ENCODE data around the gene SMAP2. TPM values are rescaled to one million over a fixed set of nuclear protein-coding genes. Genes with fewer than 3 reads are reported as not detected.
A peak's percentile ranks its signal among the peaks of the same experiment; 100 is the strongest.

Gene SMAP2
- total RNA-seq, 1 experiment from 2014 or later = 31.9 TPM

GRCh38 chr1:40431385-40431784, 57.9 kb downstream of the SMAP2 start:
- Histone ChIP-seq H3K4me3 (no peak overlapping the region), H3K4me1 (replicated peaks) (no peaks in the 10 kb centered on the region), H3K27ac (no peak overlapping the region), H3K9me3 (replicated peaks) (no peaks in the 10 kb centered on the region; the same call in 1 of the 2 replicates), H3K36me3 (no peaks in the 10 kb centered on the region), H3K27me3 (replicated peaks) (no peaks in the 10 kb centered on the region)
- DNase-seq (ENCODE audit: low read depth in 1 of 2, low spot score in 2 of 2) = no peak

GRCh38 chr1:40432644-40433390, 59.3 kb downstream of the SMAP2 start:
- no peaks in the 10 kb centered on the region; the same call in 1 of the 2 replicates for H3K9me3 ChIP-seq (replicated peaks)
- no peaks in the 10 kb centered on the region for H3K4me1 ChIP-seq (replicated peaks)
- no peak overlapping the region for H3K4me3 ChIP-seq
- DNase-seq (ENCODE audit: low read depth in 1 of 2, low spot score in 2 of 2) = no peak
- no peak overlapping the region for H3K27ac ChIP-seq
- H3K27me3 ChIP-seq (replicated peaks) = no peaks in the 10 kb centered on the region
- H3K36me3 ChIP-seq = no peaks in the 10 kb centered on the region

DNA sequence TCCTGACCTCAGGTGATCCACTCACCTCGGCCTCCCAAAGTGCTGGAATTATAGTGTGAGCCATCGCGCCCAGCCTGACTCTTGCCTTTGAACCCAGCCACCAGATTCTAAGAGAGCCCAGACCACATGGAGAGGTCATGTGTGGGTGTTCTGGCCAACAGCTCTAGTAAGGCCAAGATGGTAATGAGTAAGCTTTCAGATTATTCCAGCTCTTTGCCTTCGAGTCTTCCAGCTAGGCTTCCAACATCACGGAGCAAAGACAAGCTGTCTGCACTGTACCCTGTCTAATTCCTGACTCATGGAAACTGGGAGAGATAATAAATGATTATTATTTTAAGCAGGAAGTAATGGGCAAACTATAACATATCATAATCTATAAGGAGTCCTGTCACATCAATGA, 61.9 kb downstream of the SMAP2 start:
- no peaks in the 10 kb centered on the region for H3K36me3 ChIP-seq
- H3K27ac ChIP-seq = no peak overlapping the region
- no peaks in the 10 kb centered on the region for H3K4me1 ChIP-seq (replicated peaks)
- H3K4me3 ChIP-seq = no peak overlapping the region
- no peaks in the 10 kb centered on the region for H3K27me3 ChIP-seq (replicated peaks)
- DNase-seq (ENCODE audit: low read depth in 1 of 2, low spot score in 2 of 2) = no peak
- no peaks in the 10 kb centered on the region; the same call in 1 of the 2 replicates for H3K9me3 ChIP-seq (replicated peaks)

DNA sequence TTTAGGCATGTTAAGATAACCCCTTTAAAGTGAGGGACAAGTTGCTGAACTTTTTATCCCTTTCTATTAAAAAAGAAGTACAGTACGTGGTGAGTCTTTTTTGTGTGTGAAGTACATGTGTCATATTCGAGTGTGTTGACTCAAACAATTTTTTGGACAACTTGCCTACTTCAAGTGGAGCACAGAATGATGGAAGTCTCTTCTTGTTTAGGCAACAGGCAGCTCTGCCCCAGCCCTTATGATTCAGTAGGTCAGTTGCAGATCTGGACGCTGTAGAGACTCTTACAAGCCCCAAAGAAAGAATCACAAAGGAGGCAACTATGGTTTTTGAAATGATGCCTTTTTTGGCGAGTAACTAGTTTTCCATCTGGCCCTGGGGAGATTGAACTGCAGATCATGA, 62.3 kb downstream of the SMAP2 start:
- no peak for DNase-seq (ENCODE audit: low read depth in 1 of 2, low spot score in 2 of 2)
- Histone ChIP-seq H3K36me3 (no peaks in the 10 kb centered on the region), H3K27ac (no peak overlapping the region)

GRCh38 chr1:40438391-40439015, 65.0 kb downstream of the SMAP2 start:
- H3K9me3 ChIP-seq (replicated peaks) = no peaks in the 10 kb centered on the region; the same call in 1 of the 2 replicates
- no peak overlapping the region for H3K27ac ChIP-seq
- no peaks in the 10 kb centered on the region for H3K36me3 ChIP-seq
- DNase-seq (ENCODE audit: low read depth in 1 of 2, low spot score in 2 of 2) = no peak
- H3K4me1 ChIP-seq (replicated peaks) = no peaks in the 10 kb centered on the region
- H3K27me3 ChIP-seq (replicated peaks) = no peaks in the 10 kb centered on the region
- H3K4me3 ChIP-seq = no peak overlapping the region

More for the DNA sequence above, 62.3 kb downstream of the SMAP2 start:
- no peaks in the 10 kb centered on the region for H3K27me3 ChIP-seq (replicated peaks)
- no peaks in the 10 kb centered on the region for H3K4me1 ChIP-seq (replicated peaks)
- no peak overlapping the region for H3K4me3 ChIP-seq
- no peaks in the 10 kb centered on the region; the same call in 1 of the 2 replicates for H3K9me3 ChIP-seq (replicated peaks)

GRCh38 chr1:40439247-40439646, 65.7 kb downstream of the SMAP2 start:
- H3K9me3 ChIP-seq (replicated peaks) = no peaks in the 10 kb centered on the region; the same call in 1 of the 2 replicates

DNA sequence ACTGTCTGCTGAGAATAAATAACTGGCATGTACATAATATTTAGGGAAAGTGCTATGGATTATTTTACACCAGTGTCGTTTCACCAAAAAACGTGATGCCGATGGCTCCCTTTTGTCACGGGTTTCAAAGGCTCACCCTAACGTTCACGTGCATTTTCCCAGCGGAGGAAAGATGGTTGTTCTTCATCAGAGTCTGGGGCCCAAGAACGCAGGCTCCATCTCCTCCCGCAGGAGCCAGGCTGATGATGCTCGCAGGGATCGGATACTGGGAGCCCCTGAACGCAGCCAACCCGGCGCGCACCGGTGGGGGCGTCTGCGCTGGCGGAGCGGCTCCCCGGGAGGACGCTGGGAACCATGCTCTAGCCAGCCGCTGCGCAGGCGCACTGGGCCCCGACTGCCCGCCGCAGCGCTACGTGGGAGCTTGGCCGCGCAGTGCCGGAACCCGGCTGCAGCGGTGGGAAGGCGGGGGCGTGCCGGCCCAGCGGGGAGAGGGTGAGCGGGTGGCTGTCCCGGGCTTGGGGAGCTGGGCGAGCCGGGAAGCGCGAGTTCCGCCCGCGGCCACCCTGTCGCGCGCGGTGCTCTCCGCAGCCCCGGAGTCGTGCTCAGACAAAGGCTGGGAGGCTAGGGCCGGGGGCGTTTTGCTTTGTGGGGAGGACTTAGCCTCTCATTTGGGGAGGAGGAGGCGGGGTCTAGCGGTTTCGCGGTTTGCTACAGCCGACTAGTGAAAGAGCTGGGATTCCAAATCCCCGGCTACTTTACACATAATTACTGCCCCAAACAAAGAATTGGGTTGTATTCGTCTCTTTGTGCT, 76.4 kb downstream of the SMAP2 start, which contains the start of gene ZFP69B:
TSS of gene ZFP69B (plus strand) at position 793 of the 811 bp plus-strand sequence. CDS start 486 bp downstream, outside the sequence.
- H3K36me3 ChIP-seq = peaks cover 5% of the 10 kb centered on the region
- H3K27me3 ChIP-seq (replicated peaks) = no peaks in the 10 kb centered on the region
- DNase-seq (ENCODE audit: low read depth in 1 of 2, low spot score in 2 of 2) = peak; percentile 93 to 95
- peaks cover 7% of the 10 kb centered on the region; the same call in 1 of the 2 replicates for H3K9me3 ChIP-seq (replicated peaks)
- peak within 1 kb of the TSS; percentile 61 for H3K4me3 ChIP-seq
- H3K4me1 ChIP-seq (replicated peaks) = peaks cover 10% of the 10 kb centered on the region
- H3K27ac ChIP-seq = peak within 1 kb of the TSS; percentile 46

More at GRCh38 chr1:40439247-40439646, 65.7 kb downstream of the SMAP2 start:
- Histone ChIP-seq H3K27me3 (replicated peaks) (no peaks in the 10 kb centered on the region), H3K36me3 (no peaks in the 10 kb centered on the region), H3K27ac (no peak overlapping the region), H3K4me3 (no peak overlapping the region), H3K4me1 (replicated peaks) (no peaks in the 10 kb centered on the region)
- no peak for DNase-seq (ENCODE audit: low read depth in 1 of 2, low spot score in 2 of 2)

GRCh38 chr1:40450495-40451237, 77.1 kb downstream of the SMAP2 start:
- no peaks in the 10 kb centered on the region for H3K27me3 ChIP-seq (replicated peaks)
- peak; percentile 72 to 74 for DNase-seq (ENCODE audit: low read depth in 1 of 2, low spot score in 2 of 2)
- H3K4me3 ChIP-seq = peak overlapping the region; percentile 61
- peaks cover 9% of the 10 kb centered on the region for H3K9me3 ChIP-seq (replicated peaks)
- H3K36me3 ChIP-seq = peaks cover 10% of the 10 kb centered on the region
- H3K4me1 ChIP-seq (replicated peaks) = peaks cover 10% of the 10 kb centered on the region
- peak overlapping the region; percentile 46 for H3K27ac ChIP-seq

DNA sequence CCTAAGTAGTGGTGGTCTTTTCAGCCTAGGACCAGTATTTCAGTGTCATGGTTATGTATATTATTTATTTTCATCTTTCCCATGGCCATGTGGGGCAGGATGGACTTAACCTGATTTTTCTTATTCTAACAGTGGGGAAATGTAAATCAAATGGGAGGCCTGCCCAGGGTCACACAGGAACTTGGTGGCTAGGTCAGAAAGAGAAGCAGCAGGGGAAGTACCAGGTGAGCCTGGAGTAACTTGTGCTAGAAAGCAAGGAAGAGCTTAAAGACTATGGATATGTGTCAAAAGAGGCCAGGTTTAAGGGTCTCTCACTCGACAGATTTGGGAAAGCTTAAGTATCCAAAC, 77.7 kb downstream of the SMAP2 start:
- H3K27ac ChIP-seq = peak overlapping the region; percentile 46
- no peak for DNase-seq (ENCODE audit: low read depth in 1 of 2, low spot score in 2 of 2)
- H3K9me3 ChIP-seq (replicated peaks) = peaks cover 9% of the 10 kb centered on the region
- no peaks in the 10 kb centered on the region for H3K27me3 ChIP-seq (replicated peaks)
- peaks cover 10% of the 10 kb centered on the region for H3K36me3 ChIP-seq
- H3K4me3 ChIP-seq = peak overlapping the region; percentile 61
- H3K4me1 ChIP-seq (replicated peaks) = peaks cover 10% of the 10 kb centered on the region

DNA sequence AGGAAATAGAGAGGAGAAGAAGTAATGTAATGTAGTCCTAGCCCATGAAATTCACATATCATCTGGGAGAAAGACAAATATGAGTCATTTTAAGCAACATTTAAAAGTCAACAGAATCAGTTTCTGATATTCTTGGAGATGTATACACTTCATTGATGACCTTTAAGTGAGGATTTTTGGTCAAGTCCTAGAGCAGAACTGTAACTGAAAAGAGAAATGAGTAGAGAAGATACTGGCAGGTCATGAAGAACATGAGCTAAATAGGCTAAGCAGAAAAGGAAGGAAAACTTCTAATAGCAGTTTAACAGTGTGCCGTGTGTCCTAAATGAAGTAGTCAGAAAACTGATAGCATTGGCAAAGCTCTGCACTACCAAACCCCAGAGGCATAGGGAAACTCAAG, 81.3 kb downstream of the SMAP2 start:
- Histone ChIP-seq H3K36me3 (peaks cover 43% of the 10 kb centered on the region), H3K4me1 (replicated peaks) (peaks cover 10% of the 10 kb centered on the region), H3K27me3 (replicated peaks) (no peaks in the 10 kb centered on the region), H3K4me3 (no peak overlapping the region), H3K9me3 (replicated peaks) (peaks cover 26% of the 10 kb centered on the region), H3K27ac (no peak overlapping the region)
- no peak for DNase-seq (ENCODE audit: low read depth in 1 of 2, low spot score in 2 of 2)

GRCh38 chr1:40462956-40463590, 89.5 kb downstream of the SMAP2 start:
- H3K27ac ChIP-seq = no peak overlapping the region
- H3K36me3 ChIP-seq = peaks cover 45% of the 10 kb centered on the region
- H3K4me3 ChIP-seq = no peak overlapping the region
- no peaks in the 10 kb centered on the region for H3K4me1 ChIP-seq (replicated peaks)
- peak in 1 of 2 experiments; percentile 22 for DNase-seq (ENCODE audit: low read depth in 1 of 2, low spot score in 2 of 2)
- H3K9me3 ChIP-seq (replicated peaks) = peaks cover 59% of the 10 kb centered on the region
- H3K27me3 ChIP-seq (replicated peaks) = no peaks in the 10 kb centered on the region

DNA sequence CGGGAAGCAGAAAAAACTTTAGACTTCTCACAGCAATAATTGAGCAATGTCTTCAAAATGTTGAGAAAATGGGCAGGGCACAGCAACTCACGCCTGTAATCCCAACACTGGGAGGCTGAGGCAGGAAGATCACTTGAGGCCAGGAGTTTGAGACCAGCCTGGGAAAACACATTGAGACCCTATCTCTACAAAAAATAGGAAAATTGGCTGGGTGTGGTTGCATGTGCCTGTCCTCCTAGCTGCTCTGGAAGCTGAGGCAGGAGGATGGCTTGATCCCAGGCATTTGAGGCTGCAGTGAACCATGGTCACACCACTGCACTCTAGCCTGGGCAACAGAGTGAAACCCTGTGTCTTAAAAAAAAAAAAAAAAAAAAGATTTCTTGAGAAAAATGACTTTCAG, 95.8 kb downstream of the SMAP2 start:
- no peak overlapping the region for H3K4me3 ChIP-seq
- H3K36me3 ChIP-seq = peaks cover 7% of the 10 kb centered on the region; the same call in 1 of the 2 replicates
- H3K27me3 ChIP-seq (replicated peaks) = no peaks in the 10 kb centered on the region
- DNase-seq (ENCODE audit: low read depth in 1 of 2, low spot score in 2 of 2) = no peak
- peaks cover 56% of the 10 kb centered on the region for H3K9me3 ChIP-seq (replicated peaks)
- no peaks in the 10 kb centered on the region for H3K4me1 ChIP-seq (replicated peaks)
- no peak overlapping the region for H3K27ac ChIP-seq

Data from SJSA1 (cell line).